Neural cell (in vitro differentiated cells): ENCODE measurements around the gene NUCB1.

ENCODE experiments used
- CTCF ChIP-seq: fragments of 450-650 bp; IDR thresholded peaks from 2 replicates; pipeline ENCODE4 v1.5.1; 2014; ENCODE audit warnings: antibody characterized with exemption, mild to moderate bottlenecking, moderate library complexity; ENCODE audit not compliant: poor library complexity, severe bottlenecking
- EP300 ChIP-seq: fragments of 450-650 bp; conservative IDR thresholded peaks from 2 replicates; pipeline ENCODE4 v1.6.1; 2014; ENCODE audit warnings: antibody characterized with exemption, mild to moderate bottlenecking, moderate library complexity; ENCODE audit not compliant: poor library complexity, severe bottlenecking
- EZH2 ChIP-seq: fragments of 200-600, 300-800 bp; shearing (Covaris generic), sonication (generic); IDR thresholded peaks from 2 replicates; pipeline ENCODE4 v1.6.1; 2014; ENCODE audit warnings: antibody characterized with exemption, low read length, borderline replicate concordance, mild to moderate bottlenecking; ENCODE audit not compliant: insufficient read depth, poor library complexity, severe bottlenecking
- MXI1 ChIP-seq: fragments of 450-650 bp; conservative IDR thresholded peaks from 2 replicates; pipeline ENCODE4 v1.6.1; 2014; ENCODE audit warnings: antibody characterized with exemption, mild to moderate bottlenecking; ENCODE audit not compliant: poor library complexity, severe bottlenecking
- POLR2AphosphoS5 ChIP-seq: IDR thresholded peaks from 2 replicates; pipeline ENCODE4 v1.6.1; 2012
- RAD21 ChIP-seq: fragments of 450-650 bp; conservative IDR thresholded peaks from 2 replicates; pipeline ENCODE4 v1.6.1; 2014; ENCODE audit warnings: antibody characterized with exemption, mild to moderate bottlenecking, moderate library complexity
- SMC3 ChIP-seq: fragments of 450-650 bp; conservative IDR thresholded peaks from 2 replicates; pipeline ENCODE4 v1.6.1; 2014; ENCODE audit warnings: antibody characterized with exemption, mild to moderate bottlenecking, moderate library complexity; ENCODE audit not compliant: poor library complexity
- TAF1 ChIP-seq: IDR thresholded peaks from 2 replicates; pipeline ENCODE4 v1.6.1; 2012; ENCODE audit warnings: low read depth
- TF ChIP-seq, protein P1 (sequence below): IDR thresholded peaks from 2 replicates; pipeline ENCODE4 v1.6.1; 2012; ENCODE audit warnings: borderline replicate concordance

DNA sequence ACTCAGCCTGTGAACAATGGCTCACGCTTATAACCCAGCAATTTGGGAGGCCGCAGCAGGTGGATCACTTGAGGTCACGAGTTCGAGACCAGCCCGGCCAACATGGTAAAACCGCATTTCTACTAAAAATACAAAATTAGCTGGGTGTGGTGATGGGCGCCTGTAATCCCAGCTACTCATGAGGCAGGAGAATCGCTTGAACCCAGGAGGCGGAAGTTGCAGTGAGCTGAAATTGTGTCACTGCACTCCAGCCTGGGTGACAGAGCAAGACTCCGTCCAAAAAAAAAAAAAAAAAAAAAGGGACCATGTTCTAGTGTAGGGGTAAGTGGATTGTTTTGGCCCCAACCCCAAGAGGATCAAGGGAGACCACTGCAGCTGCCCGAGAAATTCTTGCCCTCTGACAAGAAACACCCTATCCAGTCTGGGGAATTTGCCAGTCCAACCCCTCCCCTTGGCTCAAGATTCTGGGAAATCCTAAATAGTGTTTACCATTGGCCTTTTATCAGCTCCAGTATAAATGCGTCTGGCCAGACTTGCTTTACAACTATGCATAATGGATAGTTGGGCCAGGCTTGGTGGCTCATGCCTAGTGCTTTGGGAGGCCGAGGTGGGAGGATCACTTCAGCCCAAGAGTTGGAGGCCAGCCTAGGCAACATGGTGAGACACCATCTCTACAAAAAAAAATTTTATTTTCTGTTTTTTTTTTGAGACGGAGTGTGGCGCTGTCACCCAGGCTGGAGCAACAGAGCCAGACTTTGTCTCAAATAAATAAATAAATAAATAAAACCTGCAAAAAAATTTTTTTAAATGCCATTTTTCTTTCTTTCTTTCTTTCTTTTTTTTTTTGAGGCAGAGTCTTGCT, 28.3 kb downstream of the NUCB1 start:
- TF ChIP-seq EZH2 (no peak), POLR2AphosphoS5 (no peak), RAD21 (no peak), CTCF (no peak), MXI1 (no peak), EP300 (no peak), SMC3 (no peak), TAF1 (no peak)
- TF ChIP-seq, protein P1, sequence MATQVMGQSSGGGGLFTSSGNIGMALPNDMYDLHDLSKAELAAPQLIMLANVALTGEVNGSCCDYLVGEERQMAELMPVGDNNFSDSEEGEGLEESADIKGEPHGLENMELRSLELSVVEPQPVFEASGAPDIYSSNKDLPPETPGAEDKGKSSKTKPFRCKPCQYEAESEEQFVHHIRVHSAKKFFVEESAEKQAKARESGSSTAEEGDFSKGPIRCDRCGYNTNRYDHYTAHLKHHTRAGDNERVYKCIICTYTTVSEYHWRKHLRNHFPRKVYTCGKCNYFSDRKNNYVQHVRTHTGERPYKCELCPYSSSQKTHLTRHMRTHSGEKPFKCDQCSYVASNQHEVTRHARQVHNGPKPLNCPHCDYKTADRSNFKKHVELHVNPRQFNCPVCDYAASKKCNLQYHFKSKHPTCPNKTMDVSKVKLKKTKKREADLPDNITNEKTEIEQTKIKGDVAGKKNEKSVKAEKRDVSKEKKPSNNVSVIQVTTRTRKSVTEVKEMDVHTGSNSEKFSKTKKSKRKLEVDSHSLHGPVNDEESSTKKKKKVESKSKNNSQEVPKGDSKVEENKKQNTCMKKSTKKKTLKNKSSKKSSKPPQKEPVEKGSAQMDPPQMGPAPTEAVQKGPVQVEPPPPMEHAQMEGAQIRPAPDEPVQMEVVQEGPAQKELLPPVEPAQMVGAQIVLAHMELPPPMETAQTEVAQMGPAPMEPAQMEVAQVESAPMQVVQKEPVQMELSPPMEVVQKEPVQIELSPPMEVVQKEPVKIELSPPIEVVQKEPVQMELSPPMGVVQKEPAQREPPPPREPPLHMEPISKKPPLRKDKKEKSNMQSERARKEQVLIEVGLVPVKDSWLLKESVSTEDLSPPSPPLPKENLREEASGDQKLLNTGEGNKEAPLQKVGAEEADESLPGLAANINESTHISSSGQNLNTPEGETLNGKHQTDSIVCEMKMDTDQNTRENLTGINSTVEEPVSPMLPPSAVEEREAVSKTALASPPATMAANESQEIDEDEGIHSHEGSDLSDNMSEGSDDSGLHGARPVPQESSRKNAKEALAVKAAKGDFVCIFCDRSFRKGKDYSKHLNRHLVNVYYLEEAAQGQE: no peak
